Measurements from ENCODE around the gene ADAMTSL1. TPM values are rescaled to one million over a fixed set of nuclear protein-coding genes. Genes with fewer than 3 reads are reported as not detected.

The ADAMTSL1 gene
- total and polyA plus RNA-seq, 2 experiments from 2014 or later: 2.3 to 5.0 TPM

DNA sequence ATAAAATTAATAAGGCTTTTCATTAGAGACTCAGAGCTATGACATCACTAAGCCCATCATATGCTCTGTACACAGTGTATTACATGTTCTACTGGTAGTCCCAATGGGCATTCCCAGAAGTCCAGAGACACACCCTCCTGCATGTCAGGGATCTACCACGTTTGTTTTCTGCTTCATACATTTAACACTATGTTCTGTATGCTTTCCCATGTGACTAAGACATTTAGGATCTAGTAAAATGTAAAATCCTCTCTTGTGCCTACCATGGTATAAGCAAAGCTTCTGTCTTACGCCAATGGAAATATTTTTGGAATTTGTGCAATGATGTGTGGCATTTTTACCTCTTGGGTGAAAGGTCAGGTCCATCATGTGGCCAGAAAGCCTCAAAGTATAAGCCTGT is 192.4 kb downstream of the ADAMTSL1 start:
- no peaks in the 10 kb centered on the region for H3K27me3 Mint-ChIP-seq (ENCODE audit: insufficient read depth, low read depth, poor library complexity)
- peaks cover 14% of the 10 kb centered on the region for H3K4me1 Mint-ChIP-seq
- Histone ChIP-seq H3K9me2 (ENCODE audit: insufficient read depth) (no peaks in the 10 kb centered on the region), H3K27me3 (ENCODE audit: insufficient read depth) (no peaks in the 10 kb centered on the region), H3K4me2 (no peak overlapping the region), H3K27ac (ENCODE audit: low read depth) (no peak overlapping the region), H3K4me1 (ENCODE audit: insufficient read depth) (no peaks in the 10 kb centered on the region), H2AFZ (no peak overlapping the region), H3K36me3 (ENCODE audit: insufficient read depth) (no peaks in the 10 kb centered on the region), H3K79me2 (replicated peaks; ENCODE audit: insufficient read depth) (no peaks in the 10 kb centered on the region), H4K20me1 (replicated peaks; ENCODE audit: insufficient read depth) (no peaks in the 10 kb centered on the region), H3K4me3 (no peak overlapping the region), H3F3A (replicated peaks; ENCODE audit: low read depth) (no peaks in the 10 kb centered on the region)
- ATAC-seq: no peak
- no peak overlapping the region for H3K4me3 Mint-ChIP-seq
- H3K9me3 Mint-ChIP-seq: no peaks in the 10 kb centered on the region
- H3K27ac Mint-ChIP-seq: no peak overlapping the region
- DNase-seq (ENCODE audit: low spot score): no peak
- TF ChIP-seq CREB1 (CRISPR knock-in tag; IDR thresholded peaks at IDR 0.05; ENCODE audit: low read depth) (no peak), EZH2 (IDR thresholded peaks at IDR 0.05; ENCODE audit: low read depth, unreplicated experiment) (no peak), POLR2AphosphoS5 (IDR thresholded peaks at IDR 0.05; ENCODE audit: low read depth) (no peak), ZNF114 (CRISPR knock-in tag; IDR thresholded peaks at IDR 0.05) (no peak), STAT1 (IDR thresholded peaks at IDR 0.05; ENCODE audit: unreplicated experiment) (no peak), JUNB (IDR thresholded peaks at IDR 0.05; ENCODE audit: unreplicated experiment) (no peak), ZNF331 (CRISPR knock-in tag; IDR thresholded peaks at IDR 0.05; ENCODE audit: low read depth) (no peak), EZH2phosphoT487 (IDR thresholded peaks at IDR 0.05; ENCODE audit: unreplicated experiment) (no peak), NANOG (IDR thresholded peaks at IDR 0.05; ENCODE audit: borderline replicate concordance) (no peak)
- TF ChIP-seq, protein P1, sequence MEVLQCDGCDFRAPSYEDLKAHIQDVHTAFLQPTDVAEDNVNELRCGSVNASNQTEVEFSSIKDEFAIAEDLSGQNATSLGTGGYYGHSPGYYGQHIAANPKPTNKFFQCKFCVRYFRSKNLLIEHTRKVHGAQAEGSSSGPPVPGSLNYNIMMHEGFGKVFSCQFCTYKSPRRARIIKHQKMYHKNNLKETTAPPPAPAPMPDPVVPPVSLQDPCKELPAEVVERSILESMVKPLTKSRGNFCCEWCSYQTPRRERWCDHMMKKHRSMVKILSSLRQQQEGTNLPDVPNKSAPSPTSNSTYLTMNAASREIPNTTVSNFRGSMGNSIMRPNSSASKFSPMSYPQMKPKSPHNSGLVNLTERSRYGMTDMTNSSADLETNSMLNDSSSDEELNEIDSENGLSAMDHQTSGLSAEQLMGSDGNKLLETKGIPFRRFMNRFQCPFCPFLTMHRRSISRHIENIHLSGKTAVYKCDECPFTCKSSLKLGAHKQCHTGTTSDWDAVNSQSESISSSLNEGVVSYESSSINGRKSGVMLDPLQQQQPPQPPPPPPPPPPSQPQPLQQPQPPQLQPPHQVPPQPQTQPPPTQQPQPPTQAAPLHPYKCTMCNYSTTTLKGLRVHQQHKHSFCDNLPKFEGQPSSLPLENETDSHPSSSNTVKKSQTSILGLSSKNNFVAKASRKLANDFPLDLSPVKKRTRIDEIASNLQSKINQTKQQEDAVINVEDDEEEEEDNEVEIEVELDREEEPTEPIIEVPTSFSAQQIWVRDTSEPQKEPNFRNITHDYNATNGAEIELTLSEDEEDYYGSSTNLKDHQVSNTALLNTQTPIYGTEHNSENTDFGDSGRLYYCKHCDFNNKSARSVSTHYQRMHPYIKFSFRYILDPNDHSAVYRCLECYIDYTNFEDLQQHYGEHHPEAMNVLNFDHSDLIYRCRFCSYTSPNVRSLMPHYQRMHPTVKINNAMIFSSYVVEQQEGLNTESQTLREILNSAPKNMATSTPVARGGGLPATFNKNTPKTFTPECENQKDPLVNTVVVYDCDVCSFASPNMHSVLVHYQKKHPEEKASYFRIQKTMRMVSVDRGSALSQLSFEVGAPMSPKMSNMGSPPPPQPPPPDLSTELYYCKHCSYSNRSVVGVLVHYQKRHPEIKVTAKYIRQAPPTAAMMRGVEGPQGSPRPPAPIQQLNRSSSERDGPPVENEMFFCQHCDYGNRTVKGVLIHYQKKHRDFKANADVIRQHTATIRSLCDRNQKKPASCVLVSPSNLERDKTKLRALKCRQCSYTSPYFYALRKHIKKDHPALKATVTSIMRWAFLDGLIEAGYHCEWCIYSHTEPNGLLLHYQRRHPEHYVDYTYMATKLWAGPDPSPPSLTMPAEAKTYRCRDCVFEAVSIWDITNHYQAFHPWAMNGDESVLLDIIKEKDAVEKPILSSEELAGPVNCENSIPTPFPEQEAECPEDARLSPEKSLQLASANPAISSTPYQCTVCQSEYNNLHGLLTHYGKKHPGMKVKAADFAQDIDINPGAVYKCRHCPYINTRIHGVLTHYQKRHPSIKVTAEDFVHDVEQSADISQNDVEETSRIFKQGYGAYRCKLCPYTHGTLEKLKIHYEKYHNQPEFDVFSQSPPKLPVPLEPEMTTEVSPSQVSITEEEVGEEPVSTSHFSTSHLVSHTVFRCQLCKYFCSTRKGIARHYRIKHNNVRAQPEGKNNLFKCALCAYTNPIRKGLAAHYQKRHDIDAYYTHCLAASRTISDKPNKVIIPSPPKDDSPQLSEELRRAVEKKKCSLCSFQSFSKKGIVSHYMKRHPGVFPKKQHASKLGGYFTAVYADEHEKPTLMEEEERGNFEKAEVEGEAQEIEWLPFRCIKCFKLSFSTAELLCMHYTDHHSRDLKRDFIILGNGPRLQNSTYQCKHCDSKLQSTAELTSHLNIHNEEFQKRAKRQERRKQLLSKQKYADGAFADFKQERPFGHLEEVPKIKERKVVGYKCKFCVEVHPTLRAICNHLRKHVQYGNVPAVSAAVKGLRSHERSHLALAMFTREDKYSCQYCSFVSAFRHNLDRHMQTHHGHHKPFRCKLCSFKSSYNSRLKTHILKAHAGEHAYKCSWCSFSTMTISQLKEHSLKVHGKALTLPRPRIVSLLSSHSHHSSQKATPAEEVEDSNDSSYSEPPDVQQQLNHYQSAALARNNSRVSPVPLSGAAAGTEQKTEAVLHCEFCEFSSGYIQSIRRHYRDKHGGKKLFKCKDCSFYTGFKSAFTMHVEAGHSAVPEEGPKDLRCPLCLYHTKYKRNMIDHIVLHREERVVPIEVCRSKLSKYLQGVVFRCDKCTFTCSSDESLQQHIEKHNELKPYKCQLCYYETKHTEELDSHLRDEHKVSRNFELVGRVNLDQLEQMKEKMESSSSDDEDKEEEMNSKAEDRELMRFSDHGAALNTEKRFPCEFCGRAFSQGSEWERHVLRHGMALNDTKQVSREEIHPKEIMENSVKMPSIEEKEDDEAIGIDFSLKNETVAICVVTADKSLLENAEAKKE (CRISPR knock-in tag; IDR thresholded peaks at IDR 0.05): no peak
- TF ChIP-seq, protein P2, sequence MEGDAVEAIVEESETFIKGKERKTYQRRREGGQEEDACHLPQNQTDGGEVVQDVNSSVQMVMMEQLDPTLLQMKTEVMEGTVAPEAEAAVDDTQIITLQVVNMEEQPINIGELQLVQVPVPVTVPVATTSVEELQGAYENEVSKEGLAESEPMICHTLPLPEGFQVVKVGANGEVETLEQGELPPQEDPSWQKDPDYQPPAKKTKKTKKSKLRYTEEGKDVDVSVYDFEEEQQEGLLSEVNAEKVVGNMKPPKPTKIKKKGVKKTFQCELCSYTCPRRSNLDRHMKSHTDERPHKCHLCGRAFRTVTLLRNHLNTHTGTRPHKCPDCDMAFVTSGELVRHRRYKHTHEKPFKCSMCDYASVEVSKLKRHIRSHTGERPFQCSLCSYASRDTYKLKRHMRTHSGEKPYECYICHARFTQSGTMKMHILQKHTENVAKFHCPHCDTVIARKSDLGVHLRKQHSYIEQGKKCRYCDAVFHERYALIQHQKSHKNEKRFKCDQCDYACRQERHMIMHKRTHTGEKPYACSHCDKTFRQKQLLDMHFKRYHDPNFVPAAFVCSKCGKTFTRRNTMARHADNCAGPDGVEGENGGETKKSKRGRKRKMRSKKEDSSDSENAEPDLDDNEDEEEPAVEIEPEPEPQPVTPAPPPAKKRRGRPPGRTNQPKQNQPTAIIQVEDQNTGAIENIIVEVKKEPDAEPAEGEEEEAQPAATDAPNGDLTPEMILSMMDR (conservative IDR thresholded peaks at IDR 0.05; ENCODE audit: low read depth in 2 of 2): no peak
- TF ChIP-seq, protein P3, sequence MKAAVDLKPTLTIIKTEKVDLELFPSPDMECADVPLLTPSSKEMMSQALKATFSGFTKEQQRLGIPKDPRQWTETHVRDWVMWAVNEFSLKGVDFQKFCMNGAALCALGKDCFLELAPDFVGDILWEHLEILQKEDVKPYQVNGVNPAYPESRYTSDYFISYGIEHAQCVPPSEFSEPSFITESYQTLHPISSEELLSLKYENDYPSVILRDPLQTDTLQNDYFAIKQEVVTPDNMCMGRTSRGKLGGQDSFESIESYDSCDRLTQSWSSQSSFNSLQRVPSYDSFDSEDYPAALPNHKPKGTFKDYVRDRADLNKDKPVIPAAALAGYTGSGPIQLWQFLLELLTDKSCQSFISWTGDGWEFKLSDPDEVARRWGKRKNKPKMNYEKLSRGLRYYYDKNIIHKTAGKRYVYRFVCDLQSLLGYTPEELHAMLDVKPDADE (IDR thresholded peaks at IDR 0.05): no peak
- TF ChIP-seq, protein P4, sequence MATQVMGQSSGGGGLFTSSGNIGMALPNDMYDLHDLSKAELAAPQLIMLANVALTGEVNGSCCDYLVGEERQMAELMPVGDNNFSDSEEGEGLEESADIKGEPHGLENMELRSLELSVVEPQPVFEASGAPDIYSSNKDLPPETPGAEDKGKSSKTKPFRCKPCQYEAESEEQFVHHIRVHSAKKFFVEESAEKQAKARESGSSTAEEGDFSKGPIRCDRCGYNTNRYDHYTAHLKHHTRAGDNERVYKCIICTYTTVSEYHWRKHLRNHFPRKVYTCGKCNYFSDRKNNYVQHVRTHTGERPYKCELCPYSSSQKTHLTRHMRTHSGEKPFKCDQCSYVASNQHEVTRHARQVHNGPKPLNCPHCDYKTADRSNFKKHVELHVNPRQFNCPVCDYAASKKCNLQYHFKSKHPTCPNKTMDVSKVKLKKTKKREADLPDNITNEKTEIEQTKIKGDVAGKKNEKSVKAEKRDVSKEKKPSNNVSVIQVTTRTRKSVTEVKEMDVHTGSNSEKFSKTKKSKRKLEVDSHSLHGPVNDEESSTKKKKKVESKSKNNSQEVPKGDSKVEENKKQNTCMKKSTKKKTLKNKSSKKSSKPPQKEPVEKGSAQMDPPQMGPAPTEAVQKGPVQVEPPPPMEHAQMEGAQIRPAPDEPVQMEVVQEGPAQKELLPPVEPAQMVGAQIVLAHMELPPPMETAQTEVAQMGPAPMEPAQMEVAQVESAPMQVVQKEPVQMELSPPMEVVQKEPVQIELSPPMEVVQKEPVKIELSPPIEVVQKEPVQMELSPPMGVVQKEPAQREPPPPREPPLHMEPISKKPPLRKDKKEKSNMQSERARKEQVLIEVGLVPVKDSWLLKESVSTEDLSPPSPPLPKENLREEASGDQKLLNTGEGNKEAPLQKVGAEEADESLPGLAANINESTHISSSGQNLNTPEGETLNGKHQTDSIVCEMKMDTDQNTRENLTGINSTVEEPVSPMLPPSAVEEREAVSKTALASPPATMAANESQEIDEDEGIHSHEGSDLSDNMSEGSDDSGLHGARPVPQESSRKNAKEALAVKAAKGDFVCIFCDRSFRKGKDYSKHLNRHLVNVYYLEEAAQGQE (IDR thresholded peaks at IDR 0.05; ENCODE audit: unreplicated experiment): no peak
- no peaks in the 10 kb centered on the region for H3K36me3 Mint-ChIP-seq (ENCODE audit: low read depth)
